Measurements from ENCODE around the gene TMEM221. TPM values are rescaled to one million over a fixed set of nuclear protein-coding genes. Genes with fewer than 3 reads are reported as not detected.

Gene TMEM221
- total and polyA plus RNA-seq, 2 donors (not counting 3 experiments of a cell fraction or from before 2014, with no cell fraction given), result 0.08 TPM; not detected in 1

- H4K20me1 ChIP-seq (replicated peaks; ENCODE audit: control insufficient read depth, extremely low read depth, insufficient read depth, low read length), result no peaks in the 10 kb centered on the region
- H3K4me1 ChIP-seq (ENCODE audit: control insufficient read depth, extremely low read depth, insufficient read depth, low read length), result peaks cover 16% of the 10 kb centered on the region
- CTCF ChIA-PET, result interaction anchor here (0.6 to 2.6 kb wide), 8 partner anchors 25 to 372 kb away, joined by 3 to 12 read pairs (median 4); partner anchors contain the start of gene MVB12A
- no peaks in the 10 kb centered on the region for H3K9me3 ChIP-seq (replicated peaks; ENCODE audit: control insufficient read depth, insufficient read depth, low read length)
- no peak overlapping the region for H3K27ac ChIP-seq (ENCODE audit: insufficient read depth, low read depth, low read length)
- peaks cover 2 to 3% of the 10 kb centered on the region in 2 experiments for H3K27me3 ChIP-seq (ENCODE audit: control insufficient read depth in 2 of 2, insufficient read depth in 2 of 2, low read length in 2 of 2)
- POLR2A ChIA-PET, result interaction anchor here (0.5 kb wide), 1 partner anchor 9 kb away, joined by 3 read pairs; no protein-coding TSS in a partner anchor
- H3K36me3 ChIP-seq (ENCODE audit: control insufficient read depth in 2 of 2, extremely low read depth in 1 of 2, insufficient read depth in 2 of 2, low read length in 2 of 2), result no peaks in the 10 kb centered on the region
- no peaks in the 10 kb centered on the region for H3K79me2 ChIP-seq (ENCODE audit: control insufficient read depth, insufficient read depth, low read length)
- H3K9me1 ChIP-seq (replicated peaks; ENCODE audit: control insufficient read depth, extremely low read depth, insufficient read depth, low read length), result no peaks in the 10 kb centered on the region
- FAIRE-seq (peak; percentile 68), DNase-seq (ENCODE audit: low read depth, low spot score) (peak; percentile 55)
- H3K4me3 ChIP-seq (replicated peaks in 1 of 3; ENCODE audit: insufficient read depth in 1 of 3, low read depth in 1 of 3, low read length in 3 of 3), result no peak overlapping the region
- intact Hi-C loops (cut with micrococcal nuclease), result loop anchor here (1.0 kb wide), 2 partner anchors 25 to 71 kb away; partner anchors contain the start of gene MVB12A
- no peak overlapping the region for H3K4me2 ChIP-seq (ENCODE audit: insufficient read depth, low read length)
- TF ChIP-seq CTCF (IDR thresholded peaks at IDR 0.05; ENCODE audit: extremely low read depth in 1 of 2, insufficient read depth in 1 of 2, low read depth in 1 of 2, low read length in 2 of 2) (peak; percentile 62 to 82), POLR2A (IDR thresholded peaks at IDR 0.05; ENCODE audit: low read depth, low read length) (peak; percentile 55), POLR2AphosphoS5 (IDR thresholded peaks at IDR 0.05; ENCODE audit: insufficient read depth, low read depth, low read length) (peak; percentile 67), EZH2 (IDR thresholded peaks at IDR 0.05; ENCODE audit: borderline replicate concordance, low read depth, low read length, severe bottlenecking) (no peak)
- H2AFZ ChIP-seq (ENCODE audit: low read depth, low read length), result peak overlapping the region; percentile 69
- H3K9ac ChIP-seq (replicated peaks; ENCODE audit: extremely low read depth, insufficient read depth, low read length), result no peak overlapping the region
- no TSS peak for BruUV-seq (replicated peaks)
- dilution Hi-C loops (cut with MboI; ENCODE audit: extremely low pct_ligation_motif_present, low sequenced_read_pairs), result no loop called here
Observed at GRCh38 chr19:17394891-17395415, 53.5 kb downstream of the TMEM221 start.

- ChIA-PET CTCF (interaction anchor here (0.6 to 2.6 kb wide), 9 partner anchors 10 to 155 kb away, joined by 3 to 12 read pairs (median 4); partner anchors contain the start of gene MVB12A), POLR2A (no interaction called here)
- DNase-seq (ENCODE audit: low read depth, low spot score) (no peak), FAIRE-seq (no peak)
- Histone ChIP-seq H2AFZ (ENCODE audit: low read depth, low read length) (peak within 1 kb of the TSS; percentile 69), H3K27me3 (ENCODE audit: control insufficient read depth in 2 of 2, insufficient read depth in 2 of 2, low read length in 2 of 2) (peaks cover 6% of the 10 kb centered on the region in 2 experiments), H4K20me1 (replicated peaks; ENCODE audit: control insufficient read depth, extremely low read depth, insufficient read depth, low read length) (no peaks in the 10 kb centered on the region), H3K79me2 (ENCODE audit: control insufficient read depth, insufficient read depth, low read length) (no peaks in the 10 kb centered on the region), H3K4me1 (ENCODE audit: control insufficient read depth, extremely low read depth, insufficient read depth, low read length) (peaks cover 16% of the 10 kb centered on the region), H3K4me2 (ENCODE audit: insufficient read depth, low read length) (no peak within 1 kb of the TSS), H3K36me3 (ENCODE audit: control insufficient read depth in 2 of 2, extremely low read depth in 1 of 2, insufficient read depth in 2 of 2, low read length in 2 of 2) (no peaks in the 10 kb centered on the region), H3K9me1 (replicated peaks; ENCODE audit: control insufficient read depth, extremely low read depth, insufficient read depth, low read length) (no peaks in the 10 kb centered on the region), H3K9ac (replicated peaks; ENCODE audit: extremely low read depth, insufficient read depth, low read length) (no peak within 1 kb of the TSS), H3K9me3 (replicated peaks; ENCODE audit: control insufficient read depth, insufficient read depth, low read length) (no peaks in the 10 kb centered on the region), H3K4me3 (replicated peaks in 1 of 3; ENCODE audit: insufficient read depth in 1 of 3, low read depth in 1 of 3, low read length in 3 of 3) (no peak within 1 kb of the TSS), H3K27ac (ENCODE audit: insufficient read depth, low read depth, low read length) (no peak within 1 kb of the TSS)
- intact Hi-C loops (cut with micrococcal nuclease), result no loop called here
- dilution Hi-C loops (cut with MboI; ENCODE audit: extremely low pct_ligation_motif_present, low sequenced_read_pairs), result no loop called here
- BruUV-seq (replicated peaks), result no TSS peak
- TF ChIP-seq CTCF (IDR thresholded peaks at IDR 0.05; ENCODE audit: extremely low read depth in 1 of 2, insufficient read depth in 1 of 2, low read depth in 1 of 2, low read length in 2 of 2) (no peak), GATA2 (IDR thresholded peaks at IDR 0.05; ENCODE audit: insufficient read depth, insufficient read length, low read depth, low read length) (no peak), POLR2AphosphoS5 (IDR thresholded peaks at IDR 0.05; ENCODE audit: insufficient read depth, low read depth, low read length) (peak; percentile 10), FOS (IDR thresholded peaks at IDR 0.05; ENCODE audit: borderline replicate concordance, insufficient read depth, low read length) (no peak), EZH2 (IDR thresholded peaks at IDR 0.05; ENCODE audit: borderline replicate concordance, low read depth, low read length, severe bottlenecking) (no peak), MAX (IDR thresholded peaks at IDR 0.05; ENCODE audit: insufficient read depth, insufficient read length) (no peak), MYC (IDR thresholded peaks at IDR 0.05; ENCODE audit: low read depth, low read length) (no peak), JUN (IDR thresholded peaks at IDR 0.05; ENCODE audit: borderline replicate concordance, insufficient read depth, insufficient read length, low read depth) (no peak)
Observed at GRCh38 chr19:17393914-17394313, 54.6 kb downstream of the TMEM221 start, which contains the start of gene CCDC194. Gene CCDC194, minus strand, starts transcription at chr19:17394196. Its CDS starts 38 bp downstream, at chr19:17394158.

All from endothelial cell of umbilical vein (primary cell).